IPS DF 6.9 (cell line): ENCODE measurements around the gene NOLC1.

Source experiments
- DNase-seq: peaks from one replicate; pipeline ENCODE4 v3.0.0-alpha.2; 2013; ENCODE audit warnings: low read depth, low spot score
- H3K27ac ChIP-seq: one replicate; pipeline ENCODE4 v1.5.1; 2013; ENCODE audit warnings: low read length, control low read depth
- H3K27me3 ChIP-seq: 2 replicates; pipeline ENCODE4 v1.6.1; 2013; ENCODE audit warnings: mild to moderate bottlenecking, low read length; ENCODE audit not compliant: control insufficient read depth, insufficient read depth
- H3K36me3 ChIP-seq: 2 replicates; pipeline ENCODE4 v1.6.1; 2013; ENCODE audit warnings: low read length; ENCODE audit not compliant: control insufficient read depth, insufficient read depth
- H3K4me1 ChIP-seq: 2 replicates; pipeline ENCODE4 v1.6.1; 2013; ENCODE audit warnings: low read length; ENCODE audit not compliant: control insufficient read depth, insufficient read depth
- H3K4me3 ChIP-seq: 2 replicates; pipeline ENCODE4 v1.5.1; 2013; ENCODE audit warnings: mild to moderate bottlenecking, low read length
- H3K9me3 ChIP-seq: 2 replicates; pipeline ENCODE4 v1.6.1; 2013; ENCODE audit warnings: low read length, inconsistent platforms; ENCODE audit not compliant: control insufficient read depth, insufficient read depth
- WGBS: extraction: QIAGEN DNeasy Blood & Tissue Kit; methylation state at CpG from one replicate; pipeline ENCODE4 v1.1.7; 2013; ENCODE audit warnings: mixed read lengths, missing lambda C conversion rate; ENCODE audit not compliant: insufficient read length, insufficient coverage; 5-methylcytosine and 5-hydroxymethylcytosine counted together

Gene NOLC1

GRCh38 chr10:102151774-102152544 lies at the start of gene NOLC1:
Gene NOLC1 (plus strand): TSS chr10:102152389. CDS start chr10:102152411, 22 bp downstream.
- Histone ChIP-seq H3K36me3 (peaks cover 17% of the 10 kb centered on the region), H3K27ac (no peak within 1 kb of the TSS), H3K4me3 (peak within 1 kb of the TSS; percentile 92), H3K27me3 (no peaks in the 10 kb centered on the region), H3K4me1 (peaks cover 2% of the 10 kb centered on the region; the same call in 1 of the 2 replicates), H3K9me3 (no peaks in the 10 kb centered on the region)
- no CpG with 5 or more reads among the region's 59 CpGs for WGBS
- peak; percentile 98 for DNase-seq

GRCh38 chr10:102102421-102102820 lies 49.8 kb upstream of the NOLC1 start:
- Histone ChIP-seq H3K27me3 (no peaks in the 10 kb centered on the region), H3K4me3 (no peak overlapping the region), H3K27ac (no peak overlapping the region), H3K9me3 (no peaks in the 10 kb centered on the region), H3K4me1 (no peaks in the 10 kb centered on the region), H3K36me3 (peaks cover 10% of the 10 kb centered on the region; the same call in 1 of the 2 replicates)
- no CpG with 5 or more reads among the region's 1 CpG for WGBS
- no peak for DNase-seq

DNA sequence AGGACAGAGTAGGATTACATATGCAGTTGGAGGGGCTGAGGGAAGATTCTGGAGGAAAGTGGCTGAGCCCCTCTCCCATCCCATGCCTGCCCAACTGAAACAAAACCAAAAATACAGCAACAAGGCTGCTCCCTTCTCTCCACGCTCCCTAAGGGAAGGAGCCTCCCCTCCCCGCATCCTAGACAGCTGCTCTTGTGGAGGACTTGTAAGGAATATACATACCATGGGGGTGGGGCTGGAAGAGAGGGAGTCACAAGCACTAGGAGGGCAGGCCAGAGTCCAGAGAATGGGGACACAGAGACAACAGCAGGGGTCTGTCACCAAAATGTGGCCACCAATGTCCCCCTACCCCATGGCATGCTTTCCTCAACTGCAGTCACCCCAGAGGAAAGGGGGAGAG lies 45.2 kb upstream of the NOLC1 start:
- Histone ChIP-seq H3K27me3 (no peaks in the 10 kb centered on the region), H3K4me1 (no peaks in the 10 kb centered on the region), H3K4me3 (no peak overlapping the region), H3K27ac (no peak overlapping the region), H3K9me3 (no peaks in the 10 kb centered on the region), H3K36me3 (peaks cover 47% of the 10 kb centered on the region)
- DNase-seq: no peak
- no CpG with 5 or more reads among the region's 2 CpGs for WGBS

DNA sequence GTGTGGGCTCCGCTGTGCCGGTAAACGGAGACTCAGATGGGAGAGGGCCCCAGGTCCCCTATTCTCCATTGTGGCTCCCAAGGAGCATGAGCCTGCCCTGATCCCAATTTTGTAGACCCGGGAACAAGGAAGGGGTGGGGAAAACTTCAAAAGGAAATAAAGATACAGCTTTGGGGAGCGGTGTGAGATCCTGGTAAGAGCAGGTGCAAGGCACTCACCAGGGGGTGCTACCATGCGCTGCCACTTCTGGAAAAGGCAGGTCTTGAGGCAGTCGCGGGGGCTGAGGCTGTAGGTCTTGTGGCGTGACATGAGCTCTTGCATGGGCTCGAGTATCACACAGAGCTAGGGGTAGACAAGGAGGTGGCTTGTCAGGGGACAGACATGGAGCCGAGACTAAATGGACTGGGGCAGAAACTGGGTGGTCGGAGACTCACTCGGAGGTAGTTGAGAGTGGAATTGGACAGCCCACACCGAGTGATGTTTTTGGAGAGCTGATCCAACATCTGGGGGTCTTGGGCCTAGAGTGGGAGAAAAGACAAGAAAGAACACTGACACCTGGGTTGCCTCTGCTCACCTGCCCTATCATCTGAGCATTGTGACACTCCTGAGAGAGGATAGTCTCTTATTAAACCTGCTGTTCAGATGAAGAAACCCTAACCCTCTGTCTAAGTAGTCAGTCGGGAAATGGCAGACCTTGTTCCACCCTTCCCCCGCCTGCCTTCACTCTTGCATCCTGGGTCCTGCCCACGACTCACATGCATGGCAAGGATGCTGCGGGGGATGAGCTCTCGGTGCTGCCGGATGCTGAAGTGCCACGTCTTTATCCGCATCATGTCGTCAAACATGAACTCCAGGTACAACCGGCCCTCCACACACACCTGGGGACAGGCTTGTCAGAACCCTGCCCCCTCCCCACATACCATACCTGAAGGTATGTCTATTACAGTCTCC lies 42.7 kb upstream of the NOLC1 start:
- peaks cover 42% of the 10 kb centered on the region for H3K36me3 ChIP-seq
- DNase-seq: no peak
- no CpG with 5 or more reads among the region's 24 CpGs for WGBS
- H3K27ac ChIP-seq: no peak overlapping the region
- no peaks in the 10 kb centered on the region for H3K27me3 ChIP-seq
- peaks cover 2% of the 10 kb centered on the region for H3K4me1 ChIP-seq
- H3K9me3 ChIP-seq: no peaks in the 10 kb centered on the region
- no peak overlapping the region for H3K4me3 ChIP-seq

GRCh38 chr10:102111276-102111675 lies 40.9 kb upstream of the NOLC1 start:
- no peak overlapping the region for H3K27ac ChIP-seq
- H3K36me3 ChIP-seq: peaks cover 42% of the 10 kb centered on the region
- H3K4me3 ChIP-seq: no peak overlapping the region
- H3K9me3 ChIP-seq: no peaks in the 10 kb centered on the region
- WGBS: no CpG with 5 or more reads among the region's 12 CpGs
- no peaks in the 10 kb centered on the region for H3K27me3 ChIP-seq
- H3K4me1 ChIP-seq: peaks cover 6% of the 10 kb centered on the region
- DNase-seq: no peak

DNA sequence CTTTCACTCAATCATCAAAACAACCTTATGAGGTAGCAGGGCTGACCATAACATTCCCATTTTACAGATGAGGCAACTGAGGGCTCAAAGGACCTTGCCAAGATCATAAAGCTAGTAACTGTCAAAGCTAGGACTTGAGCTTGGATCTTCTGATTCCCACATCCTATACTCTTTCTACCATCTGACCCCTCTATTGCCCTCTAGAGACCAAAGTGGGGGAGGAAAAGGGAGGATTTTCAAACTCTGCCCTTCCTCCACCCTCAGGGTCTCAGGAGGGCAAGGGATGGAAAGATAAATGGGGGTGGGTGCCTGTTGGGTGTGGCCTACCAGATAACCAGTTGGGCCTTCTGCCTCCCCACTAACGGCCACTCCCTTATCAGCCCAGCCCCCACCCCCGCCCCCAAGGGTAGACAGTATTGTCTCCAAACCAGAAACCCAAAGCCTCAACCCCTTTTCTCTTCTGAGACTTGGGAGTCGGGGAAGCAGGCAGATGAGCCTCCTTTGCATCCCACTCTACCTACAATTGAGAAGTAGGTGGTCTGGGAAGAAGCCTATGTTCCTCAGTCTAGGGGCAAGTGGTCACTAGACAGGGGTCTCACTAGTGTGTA lies 39.9 kb upstream of the NOLC1 start:
- Histone ChIP-seq H3K9me3 (no peaks in the 10 kb centered on the region), H3K4me3 (no peak overlapping the region), H3K36me3 (peaks cover 37% of the 10 kb centered on the region), H3K4me1 (peaks cover 9% of the 10 kb centered on the region), H3K27ac (no peak overlapping the region), H3K27me3 (no peaks in the 10 kb centered on the region)
- no CpG with 5 or more reads among the region's 3 CpGs for WGBS
- DNase-seq: no peak

- no CpG with 5 or more reads among the region's 7 CpGs for WGBS
- Histone ChIP-seq H3K27me3 (no peaks in the 10 kb centered on the region), H3K36me3 (peaks cover 29% of the 10 kb centered on the region), H3K27ac (no peak overlapping the region), H3K4me3 (peak overlapping the region; percentile 84; the same call in 1 of the 2 replicates), H3K4me1 (peaks cover 16% of the 10 kb centered on the region), H3K9me3 (no peaks in the 10 kb centered on the region)
- no peak for DNase-seq
These were observed 38.8 kb upstream of the NOLC1 start for GRCh38 chr10:102113261-102113955.

DNA sequence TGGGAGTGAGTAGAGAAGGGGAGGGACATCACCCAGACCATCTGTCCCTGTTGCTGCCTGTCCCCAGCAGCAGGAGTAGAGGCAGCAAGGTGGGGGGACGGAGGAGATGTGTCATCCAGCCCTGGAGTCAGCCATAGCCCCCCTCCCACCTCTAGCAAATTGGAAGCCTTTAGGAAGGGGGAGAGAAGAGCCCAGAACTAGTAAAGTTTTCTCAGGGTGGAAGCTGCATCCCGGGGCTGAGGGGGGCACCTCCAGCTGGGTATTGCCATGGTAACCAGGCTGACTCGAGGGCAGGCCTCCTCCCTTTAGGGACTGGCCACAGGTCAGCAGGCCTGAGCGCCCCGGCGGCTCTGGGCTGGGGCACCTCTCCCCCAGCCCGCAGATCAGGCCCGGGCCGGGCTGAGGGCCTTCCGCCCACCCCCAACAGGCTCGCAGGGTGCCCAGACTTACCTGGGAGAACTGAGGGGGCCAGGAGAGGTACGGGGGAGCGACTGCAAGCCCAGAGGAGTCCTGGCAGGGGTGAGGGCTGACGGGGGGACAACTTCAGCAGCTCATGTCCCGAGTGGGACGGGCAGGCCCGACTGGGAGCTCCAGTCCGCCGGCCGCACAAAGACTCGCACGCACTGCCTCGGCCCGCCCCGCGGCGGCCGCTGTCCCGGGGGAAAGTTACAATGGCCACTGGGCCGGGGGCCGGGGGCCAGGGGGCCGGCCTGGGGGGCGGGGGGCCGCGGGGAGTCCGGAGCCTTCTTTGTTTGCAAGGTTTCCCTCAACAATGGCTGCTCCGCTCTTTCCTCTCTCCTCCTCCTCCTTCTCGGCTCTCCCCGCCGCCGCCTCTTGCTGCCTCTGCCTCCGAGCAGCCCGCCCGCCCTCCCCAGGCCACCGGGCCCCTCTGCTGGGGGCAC lies 38.0 kb upstream of the NOLC1 start:
- Histone ChIP-seq H3K36me3 (peaks cover 21% of the 10 kb centered on the region), H3K4me3 (peak overlapping the region; percentile 84), H3K27me3 (no peaks in the 10 kb centered on the region), H3K4me1 (peaks cover 22% of the 10 kb centered on the region), H3K27ac (no peak overlapping the region), H3K9me3 (no peaks in the 10 kb centered on the region)
- DNase-seq: no peak
- no CpG with 5 or more reads among the region's 45 CpGs for WGBS

DNA sequence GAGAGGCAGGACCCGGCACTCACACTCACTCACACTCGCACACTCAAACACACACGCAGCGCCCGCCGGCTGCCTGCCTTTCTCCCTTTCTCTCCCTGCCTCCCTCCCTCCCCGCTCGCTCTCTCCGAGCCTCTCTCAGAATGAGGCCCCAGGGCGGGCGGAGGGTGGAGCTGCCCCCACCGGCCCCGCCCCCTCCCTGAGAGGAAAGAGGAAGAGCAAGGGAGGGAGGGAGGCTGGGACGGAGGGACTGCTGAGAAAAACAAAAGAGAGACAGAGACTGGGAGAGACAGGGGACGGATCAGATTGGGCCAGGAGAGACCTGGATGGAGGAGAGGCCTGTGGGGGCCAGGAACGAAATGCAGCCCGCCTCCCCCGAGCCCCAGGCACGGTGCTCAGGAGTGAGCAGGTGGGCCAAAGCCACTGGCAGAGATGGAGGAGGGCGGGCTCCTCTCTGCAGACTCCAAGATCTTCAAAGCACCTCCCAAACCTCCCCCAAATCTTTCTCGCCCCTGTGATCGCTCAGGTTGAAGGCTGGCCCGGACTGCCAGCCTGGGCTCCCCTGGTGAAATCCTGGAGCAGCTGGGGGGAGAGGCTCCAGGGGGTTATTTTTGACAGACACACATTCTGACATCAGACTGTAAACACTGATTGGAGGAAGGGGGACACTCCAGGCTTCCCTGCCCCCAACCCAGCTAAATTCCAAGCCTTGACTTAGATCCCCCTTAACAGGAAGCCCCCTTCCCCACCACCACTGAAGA lies 37.1 kb upstream of the NOLC1 start:
- H3K9me3 ChIP-seq: no peaks in the 10 kb centered on the region
- no peak overlapping the region for H3K27ac ChIP-seq
- H3K4me1 ChIP-seq: peaks cover 22% of the 10 kb centered on the region

More for the DNA sequence above, 37.1 kb upstream of the NOLC1 start:
- WGBS: no CpG with 5 or more reads among the region's 23 CpGs
- Histone ChIP-seq H3K4me3 (peak overlapping the region; percentile 84; the same call in 1 of the 2 replicates), H3K27me3 (no peaks in the 10 kb centered on the region), H3K36me3 (peaks cover 13% of the 10 kb centered on the region)
- DNase-seq: no peak
